Measurements from ENCODE around the gene PLCB1.
"Not testable (repeated sequence)": the region's sequence is repeated elsewhere in the genome, so short reads cannot be mapped to it uniquely, and the experiment has no call there.

PLCB1 gene

GRCh38 chr20:8373579-8373978 lies 241.5 kb downstream of the PLCB1 start:
- Histone ChIP-seq H3K4me2 (ENCODE audit: insufficient read depth, low read length, poor library complexity, severe bottlenecking) (no peak overlapping the region), H2BK12ac (ENCODE audit: low read length) (no peak overlapping the region), H2BK120ac (ENCODE audit: low read depth, low read length) (no peak overlapping the region), H3K14ac (ENCODE audit: low read length) (no peak overlapping the region), H3K4ac (ENCODE audit: low read length) (no peak overlapping the region), H3K27ac (replicated peaks; ENCODE audit: low read length) (no peak overlapping the region), H3K9ac (ENCODE audit: low read depth, low read length, poor library complexity) (no peak overlapping the region), H2AFZ (ENCODE audit: low read length) (no peak overlapping the region), H2BK15ac (ENCODE audit: low read length) (no peak overlapping the region), H2AK5ac (ENCODE audit: low read depth, low read length) (no peak overlapping the region), H3K9me3 (replicated peaks in 1 of 2; ENCODE audit: control insufficient read depth in 2 of 2, insufficient read depth in 1 of 2, low read depth in 1 of 2, low read length in 2 of 2) (no peaks in the 10 kb centered on the region), H2BK5ac (ENCODE audit: low read length) (no peak overlapping the region), H3K36me3 (replicated peaks in 1 of 2; ENCODE audit: control insufficient read depth in 2 of 2, insufficient read depth in 2 of 2, low read length in 2 of 2) (no peaks in the 10 kb centered on the region), H3K18ac (ENCODE audit: low read length) (no peak overlapping the region), H4K8ac (ENCODE audit: low read depth, low read length) (no peak overlapping the region), H3K27me3 (ENCODE audit: control insufficient read depth in 3 of 3, insufficient read depth in 3 of 3, low read depth in 1 of 3, low read length in 3 of 3) (no peaks in the 10 kb centered on the region), H4K91ac (ENCODE audit: low read depth, low read length, poor library complexity) (no peak overlapping the region), H3K23ac (ENCODE audit: low read depth, low read length, poor library complexity) (no peak overlapping the region), H3K79me1 (ENCODE audit: low read depth, low read length) (no peaks in the 10 kb centered on the region), H3K4me3 (ENCODE audit: low read length in 2 of 2) (no peak overlapping the region), H3K4me1 (ENCODE audit: control insufficient read depth in 2 of 2, insufficient read depth in 1 of 2, low read depth in 1 of 2, low read length in 2 of 2) (peaks cover 5 to 7% of the 10 kb centered on the region in 2 donors)
- no peak for DNase-seq (ENCODE audit: low spot score)
- WGBS, 2 donors (ENCODE audit: extremely low coverage in 2 of 2, insufficient read length in 2 of 2, insufficient replicate concordance in 1 of 2), result no CpG with 5 or more reads among the region's 1 CpG

GRCh38 chr20:8375898-8376297 lies 243.8 kb downstream of the PLCB1 start:
- H3K36me3 ChIP-seq (replicated peaks in 1 of 2; ENCODE audit: control insufficient read depth in 2 of 2, insufficient read depth in 2 of 2, low read length in 2 of 2), result no peaks in the 10 kb centered on the region

GRCh38 chr20:8376940-8377339 lies 244.9 kb downstream of the PLCB1 start:
- Histone ChIP-seq H2BK12ac (ENCODE audit: low read length) (no peak overlapping the region), H3K27me3 (ENCODE audit: control insufficient read depth in 3 of 3, insufficient read depth in 3 of 3, low read depth in 1 of 3, low read length in 3 of 3) (no peaks in the 10 kb centered on the region), H3K18ac (ENCODE audit: low read length) (no peak overlapping the region), H4K91ac (ENCODE audit: low read depth, low read length, poor library complexity) (no peak overlapping the region), H3K4ac (ENCODE audit: low read length) (no peak overlapping the region), H3K9me3 (replicated peaks in 1 of 2; ENCODE audit: control insufficient read depth in 2 of 2, insufficient read depth in 1 of 2, low read depth in 1 of 2, low read length in 2 of 2) (no peaks in the 10 kb centered on the region), H3K4me3 (ENCODE audit: low read length in 2 of 2) (no peak overlapping the region), H3K79me1 (ENCODE audit: low read depth, low read length) (no peaks in the 10 kb centered on the region), H2BK5ac (ENCODE audit: low read length) (no peak overlapping the region), H3K36me3 (replicated peaks in 1 of 2; ENCODE audit: control insufficient read depth in 2 of 2, insufficient read depth in 2 of 2, low read length in 2 of 2) (no peaks in the 10 kb centered on the region), H2BK120ac (ENCODE audit: low read depth, low read length) (no peak overlapping the region), H2BK15ac (ENCODE audit: low read length) (no peak overlapping the region), H3K14ac (ENCODE audit: low read length) (no peak overlapping the region), H3K4me1 (ENCODE audit: control insufficient read depth in 2 of 2, insufficient read depth in 1 of 2, low read depth in 1 of 2, low read length in 2 of 2) (peaks cover 5 to 7% of the 10 kb centered on the region in 2 donors), H4K8ac (ENCODE audit: low read depth, low read length) (no peak overlapping the region), H2AK5ac (ENCODE audit: low read depth, low read length) (no peak overlapping the region), H2AFZ (ENCODE audit: low read length) (no peak overlapping the region), H3K9ac (ENCODE audit: low read depth, low read length, poor library complexity) (no peak overlapping the region), H3K27ac (replicated peaks; ENCODE audit: low read length) (no peak overlapping the region), H3K23ac (ENCODE audit: low read depth, low read length, poor library complexity) (no peak overlapping the region), H3K4me2 (ENCODE audit: insufficient read depth, low read length, poor library complexity, severe bottlenecking) (no peak overlapping the region)
- DNase-seq (ENCODE audit: low spot score), result no peak
- WGBS, 2 donors (ENCODE audit: extremely low coverage in 2 of 2, insufficient read length in 2 of 2, insufficient replicate concordance in 1 of 2), result no CpG with 5 or more reads among the region's 3 CpGs

More at GRCh38 chr20:8375898-8376297, 243.8 kb downstream of the PLCB1 start:
- Histone ChIP-seq H4K8ac (ENCODE audit: low read depth, low read length) (no peak overlapping the region), H3K4ac (ENCODE audit: low read length) (no peak overlapping the region), H2AK5ac (ENCODE audit: low read depth, low read length) (no peak overlapping the region), H2AFZ (ENCODE audit: low read length) (no peak overlapping the region), H2BK5ac (ENCODE audit: low read length) (no peak overlapping the region), H2BK12ac (ENCODE audit: low read length) (no peak overlapping the region), H3K18ac (ENCODE audit: low read length) (no peak overlapping the region), H3K27me3 (ENCODE audit: control insufficient read depth in 3 of 3, insufficient read depth in 3 of 3, low read depth in 1 of 3, low read length in 3 of 3) (no peaks in the 10 kb centered on the region), H3K4me3 (ENCODE audit: low read length in 2 of 2) (no peak overlapping the region), H4K91ac (ENCODE audit: low read depth, low read length, poor library complexity) (no peak overlapping the region), H3K27ac (replicated peaks; ENCODE audit: low read length) (no peak overlapping the region), H3K4me1 (ENCODE audit: control insufficient read depth in 2 of 2, insufficient read depth in 1 of 2, low read depth in 1 of 2, low read length in 2 of 2) (peaks cover 5 to 7% of the 10 kb centered on the region in 2 donors), H3K4me2 (ENCODE audit: insufficient read depth, low read length, poor library complexity, severe bottlenecking) (no peak overlapping the region), H3K14ac (ENCODE audit: low read length) (no peak overlapping the region), H2BK120ac (ENCODE audit: low read depth, low read length) (no peak overlapping the region), H3K23ac (ENCODE audit: low read depth, low read length, poor library complexity) (no peak overlapping the region), H3K79me1 (ENCODE audit: low read depth, low read length) (no peaks in the 10 kb centered on the region), H3K9ac (ENCODE audit: low read depth, low read length, poor library complexity) (no peak overlapping the region), H2BK15ac (ENCODE audit: low read length) (no peak overlapping the region), H3K9me3 (replicated peaks in 1 of 2; ENCODE audit: control insufficient read depth in 2 of 2, insufficient read depth in 1 of 2, low read depth in 1 of 2, low read length in 2 of 2) (no peaks in the 10 kb centered on the region)
- DNase-seq (ENCODE audit: low spot score), result peak; percentile 73
- no CpG with 5 or more reads among the region's 2 CpGs for WGBS, 2 donors (ENCODE audit: extremely low coverage in 2 of 2, insufficient read length in 2 of 2, insufficient replicate concordance in 1 of 2)

GRCh38 chr20:8379125-8379524 lies 247.1 kb downstream of the PLCB1 start:
- H2BK15ac ChIP-seq (ENCODE audit: low read length); H3K36me3 ChIP-seq (replicated peaks in 1 of 2; ENCODE audit: control insufficient read depth in 2 of 2, insufficient read depth in 2 of 2, low read length in 2 of 2); H3K14ac ChIP-seq (ENCODE audit: low read length); H3K9me3 ChIP-seq (replicated peaks in 1 of 2; ENCODE audit: control insufficient read depth in 2 of 2, insufficient read depth in 1 of 2, low read depth in 1 of 2, low read length in 2 of 2); H4K91ac ChIP-seq (ENCODE audit: low read depth, low read length, poor library complexity); H3K27ac ChIP-seq (replicated peaks; ENCODE audit: low read length); H4K8ac ChIP-seq (ENCODE audit: low read depth, low read length); H3K4me1 ChIP-seq (ENCODE audit: control insufficient read depth in 2 of 2, insufficient read depth in 1 of 2, low read depth in 1 of 2, low read length in 2 of 2); H3K9ac ChIP-seq (ENCODE audit: low read depth, low read length, poor library complexity); H3K79me1 ChIP-seq (ENCODE audit: low read depth, low read length); H3K4me3 ChIP-seq (ENCODE audit: low read length in 2 of 2); H2BK120ac ChIP-seq (ENCODE audit: low read depth, low read length); H3K4ac ChIP-seq (ENCODE audit: low read length); DNase-seq (ENCODE audit: low spot score); H2BK5ac ChIP-seq (ENCODE audit: low read length); H3K23ac ChIP-seq (ENCODE audit: low read depth, low read length, poor library complexity); H3K18ac ChIP-seq (ENCODE audit: low read length); H2AFZ ChIP-seq (ENCODE audit: low read length); H3K27me3 ChIP-seq (ENCODE audit: control insufficient read depth in 3 of 3, insufficient read depth in 3 of 3, low read depth in 1 of 3, low read length in 3 of 3); H2BK12ac ChIP-seq (ENCODE audit: low read length); H2AK5ac ChIP-seq (ENCODE audit: low read depth, low read length); H3K4me2 ChIP-seq (ENCODE audit: insufficient read depth, low read length, poor library complexity, severe bottlenecking): not testable (repeated sequence)
- WGBS, 2 donors (ENCODE audit: extremely low coverage in 2 of 2, insufficient read length in 2 of 2, insufficient replicate concordance in 1 of 2), result no CpG with 5 or more reads among the region's 1 CpG

All from neuronal stem cell (in vitro differentiated cells).